B cell (primary cell): Measurements from ENCODE around the gene PDHX. TPM values are rescaled to one million over a fixed set of nuclear protein-coding genes. Genes with fewer than 3 reads are reported as not detected.

ENCODE experiments used
- ATAC-seq: fragments of 200-7000 bp; cut with Tn5 transposase; one replicate; pipeline ENCODE4 v1.10.0; 2021; ENCODE audit warnings: low read depth, mild to moderate bottlenecking, moderate number of reproducible peaks, moderate library complexity
- CTCF ChIA-PET: fragments of 350-600 bp; sonication (Branson Sonifier 250); formaldehyde crosslinking; loops from one replicate; lab custom pipeline; 2021; ENCODE audit warnings: antibody characterized with exemption, inconsistent platforms; lab: Charles Lee
- POLR2A ChIA-PET: fragments of 350-600 bp; sonication (Branson Sonifier 250); formaldehyde crosslinking; loops from one replicate; lab custom pipeline; 2021; ENCODE audit warnings: antibody characterized with exemption; lab: Charles Lee
- DNase-seq: peaks from one replicate; pipeline ENCODE4 v3.0.0; 2013
- H2AFZ ChIP-seq: 2 replicates; pipeline ENCODE4 v1.6.1; 2012; ENCODE audit warnings: mild to moderate bottlenecking, low read depth, low read length; ENCODE audit not compliant: insufficient read depth, poor library complexity, severe bottlenecking
- H3K27ac ChIP-seq, 2 donors: 1 replicate in 1 of 2; 2 replicates in 1 of 2; pipeline ENCODE4 v1.5.1; 2012 to 2013; ENCODE audit warnings: low read length in 2 of 2, mild to moderate bottlenecking in 2 of 2, moderate library complexity in 1 of 2
- H3K27me3 ChIP-seq, 4 experiments: fragments of 200-600 bp in 1 of 4; sonication (generic) in 1 of 4; replicated peaks in 1 of 4; 1 replicate in 2 of 4; 2 replicates in 2 of 4; pipeline versions ENCODE4 v1.6.1 to v1.7.0; 2013 to 2016; ENCODE audit warnings: low read length in 3 of 4, mild to moderate bottlenecking in 2 of 4, mixed read lengths in 1 of 4, moderate library complexity in 1 of 4; ENCODE audit not compliant: insufficient read depth in 4 of 4, control insufficient read depth in 3 of 4; ENCODE audit errors: control extremely low read depth in 1 of 4
- H3K36me3 ChIP-seq, 2 experiments: replicated peaks in 1 of 2; 1 replicate in 1 of 2; 2 replicates in 1 of 2; pipeline versions ENCODE4 v1.6.1 to v1.7.1; 2013; ENCODE audit warnings: low read length in 1 of 2; ENCODE audit not compliant: insufficient read depth in 2 of 2, control insufficient read depth in 1 of 2; ENCODE audit errors: control extremely low read depth in 1 of 2, extremely low read depth in 1 of 2
- H3K4me1 ChIP-seq, 2 donors: fragments of 200-600 bp in 1 of 2; sonication (generic) in 1 of 2; 1 replicate in 1 of 2; 2 replicates in 1 of 2; pipeline versions ENCODE4 v1.5.1 to v1.6.1; 2013 to 2017; ENCODE audit warnings: low read length in 2 of 2; ENCODE audit not compliant: control insufficient read depth in 2 of 2, insufficient read depth in 2 of 2
- H3K4me2 ChIP-seq: replicated peaks from 2 replicates; pipeline ENCODE3; 2012; ENCODE audit warnings: mild to moderate bottlenecking, low read depth, low read length; ENCODE audit not compliant: poor library complexity, severe bottlenecking
- H3K4me3 ChIP-seq, 5 experiments: fragments of 200-600 bp in 1 of 5; sonication (generic) in 1 of 5; 1 replicate in 3 of 5; 2 replicates in 2 of 5; pipeline versions ENCODE4 v1.5.1 to v1.7.0; 2011 to 2016; ENCODE audit warnings: low read length in 4 of 5, mild to moderate bottlenecking in 4 of 5, low read depth in 2 of 5, control low read depth in 1 of 5, moderate library complexity in 1 of 5; ENCODE audit not compliant: insufficient read depth in 1 of 5; ENCODE audit errors: control extremely low read depth in 1 of 5, extremely low read depth in 1 of 5
- H3K79me2 ChIP-seq: fragments of 200-600 bp; sonication (generic); one replicate; pipeline ENCODE4 v1.6.0; 2016; ENCODE audit warnings: low read length; ENCODE audit not compliant: control insufficient read depth, insufficient read depth
- H3K9ac ChIP-seq: fragments of 200-600 bp; sonication (generic); 2 replicates; pipeline ENCODE4 v1.6.1; 2017; ENCODE audit warnings: mild to moderate bottlenecking, low read length, moderate library complexity
- H3K9me3 ChIP-seq, 3 donors: one replicate each; pipeline versions ENCODE4 v1.6.1 to v1.7.1; 2013; ENCODE audit warnings: low read length in 2 of 3; ENCODE audit not compliant: control insufficient read depth in 2 of 3, insufficient read depth in 1 of 3; ENCODE audit errors: control extremely low read depth in 1 of 3
- H4K20me1 ChIP-seq: 2 replicates; pipeline ENCODE4 v1.6.0; 2012; ENCODE audit warnings: mild to moderate bottlenecking, low read length; ENCODE audit not compliant: insufficient read depth, control insufficient read depth, poor library complexity, severe bottlenecking
- H3K27ac Mint-ChIP-seq: one replicate; pipeline ENCODE4 v1.8.0; 2021; ENCODE audit warnings: mixed read lengths
- H3K27me3 Mint-ChIP-seq: one replicate; pipeline ENCODE4 v1.8.0; 2021; ENCODE audit warnings: mixed read lengths
- H3K4me1 Mint-ChIP-seq: one replicate; pipeline ENCODE4 v1.8.0; 2021; ENCODE audit warnings: mixed read lengths
- H3K4me3 Mint-ChIP-seq: one replicate; pipeline ENCODE4 v1.8.0; 2021; ENCODE audit warnings: mixed read lengths
- H3K9me3 Mint-ChIP-seq: one replicate; pipeline ENCODE4 v1.8.0; 2022; ENCODE audit warnings: mixed read lengths; ENCODE audit not compliant: insufficient read depth
- EZH2 ChIP-seq: IDR thresholded peaks from 2 replicates; pipeline ENCODE4 v1.6.1; 2012; ENCODE audit warnings: borderline replicate concordance, low read depth, mild to moderate bottlenecking, moderate library complexity, low read length; ENCODE audit not compliant: insufficient read depth, poor library complexity, severe bottlenecking
- WGBS: methylation state at CpG from one replicate; pipeline ENCODE4 v1.1.5; 2013; ENCODE audit warnings: missing lambda C conversion rate; ENCODE audit not compliant: insufficient coverage; 5-methylcytosine and 5-hydroxymethylcytosine counted together
- intact Hi-C: fragments of 100-400 bp; cut with micrococcal nuclease; formaldehyde crosslinking; loops from one replicate; pipeline ENCODE4 v1.10.0; 2022
- polyA plus RNA-seq: library from polyadenylated mRNA; depleted of rRNA; stranded (reverse); fragments of >200 nt; gene quantifications from 2 replicates; pipeline ENCODE4 v1.2.3, GENCODE V29; 2012
- total RNA-seq, 2 donors: library from RNA; stranded (reverse); fragments of 120-200 nt in 1 of 2; gene quantifications; 1 replicate in 1 of 2; 2 replicates in 1 of 2; pipeline versions ENCODE4 v1.2.3 to v1.2.4, GENCODE V29; 2013 to 2022
- TF ChIP-seq, protein P1 (sequence below): fragments of 200-600 bp; IDR thresholded peaks from one replicate; pipeline ENCODE4 v1.8.0; 2022; ENCODE audit warnings: antibody characterized with exemption, mild to moderate bottlenecking

The PDHX gene
- total and polyA plus RNA-seq, 2 donors (not counting 1 experiment from before 2014, with no cell fraction given): 6.2 to 35.4 TPM

DNA sequence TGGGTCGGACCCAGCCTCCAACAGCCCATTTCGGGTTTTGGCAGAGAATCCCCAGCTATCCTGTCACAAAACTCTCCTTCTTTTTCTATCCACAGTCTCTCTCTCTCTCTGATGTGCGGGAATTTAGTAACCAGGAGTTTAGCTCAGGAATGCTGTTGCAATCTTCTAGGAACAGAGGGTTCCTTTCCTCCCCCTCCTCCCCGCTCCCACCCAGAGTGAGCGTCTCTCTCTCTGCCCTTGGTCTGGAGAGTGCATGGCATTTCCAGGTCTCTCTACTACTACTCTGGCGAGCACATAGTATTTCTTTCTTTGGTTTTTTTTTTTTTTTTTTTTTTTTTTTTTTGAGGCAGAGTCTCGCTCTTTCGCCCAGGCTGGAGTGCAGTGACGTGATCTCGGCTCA lies 17.9 kb upstream of the PDHX start:
- H3K27me3 Mint-ChIP-seq: no peaks in the 10 kb centered on the region
- peaks cover 0 to 5% of the 10 kb centered on the region in 2 experiments for H3K36me3 ChIP-seq
- ChIA-PET POLR2A (interaction anchor here (0.7 kb wide), 1 partner anchor 1569 kb away, joined by 7 read pairs; no protein-coding TSS in a partner anchor), CTCF (no interaction called here)
- DNase-seq (no peak), ATAC-seq (no peak)
- intact Hi-C loops: no loop called here
- H3K9me3 ChIP-seq: peaks cover 13 to 63% (median 42%) of the 10 kb centered on the region in 3 donors
- H3K4me1 Mint-ChIP-seq: no peaks in the 10 kb centered on the region
- no peaks in the 10 kb centered on the region for H3K27me3 ChIP-seq
- H3K4me3 ChIP-seq: no peak overlapping the region
- no peak overlapping the region for H3K4me3 Mint-ChIP-seq
- no peak overlapping the region for H3K27ac Mint-ChIP-seq
- peaks cover 42% of the 10 kb centered on the region for H3K79me2 ChIP-seq
- H2AFZ ChIP-seq: no peak overlapping the region
- peaks cover 25% of the 10 kb centered on the region for H3K9me3 Mint-ChIP-seq
- H4K20me1 ChIP-seq: no peaks in the 10 kb centered on the region
- no peak overlapping the region for H3K27ac ChIP-seq
- no peak for TF ChIP-seq EZH2
- TF ChIP-seq, protein P1, sequence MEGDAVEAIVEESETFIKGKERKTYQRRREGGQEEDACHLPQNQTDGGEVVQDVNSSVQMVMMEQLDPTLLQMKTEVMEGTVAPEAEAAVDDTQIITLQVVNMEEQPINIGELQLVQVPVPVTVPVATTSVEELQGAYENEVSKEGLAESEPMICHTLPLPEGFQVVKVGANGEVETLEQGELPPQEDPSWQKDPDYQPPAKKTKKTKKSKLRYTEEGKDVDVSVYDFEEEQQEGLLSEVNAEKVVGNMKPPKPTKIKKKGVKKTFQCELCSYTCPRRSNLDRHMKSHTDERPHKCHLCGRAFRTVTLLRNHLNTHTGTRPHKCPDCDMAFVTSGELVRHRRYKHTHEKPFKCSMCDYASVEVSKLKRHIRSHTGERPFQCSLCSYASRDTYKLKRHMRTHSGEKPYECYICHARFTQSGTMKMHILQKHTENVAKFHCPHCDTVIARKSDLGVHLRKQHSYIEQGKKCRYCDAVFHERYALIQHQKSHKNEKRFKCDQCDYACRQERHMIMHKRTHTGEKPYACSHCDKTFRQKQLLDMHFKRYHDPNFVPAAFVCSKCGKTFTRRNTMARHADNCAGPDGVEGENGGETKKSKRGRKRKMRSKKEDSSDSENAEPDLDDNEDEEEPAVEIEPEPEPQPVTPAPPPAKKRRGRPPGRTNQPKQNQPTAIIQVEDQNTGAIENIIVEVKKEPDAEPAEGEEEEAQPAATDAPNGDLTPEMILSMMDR: no peak
- H3K4me2 ChIP-seq: no peak overlapping the region
- H3K4me1 ChIP-seq: no peaks in the 10 kb centered on the region
- 100% methylated on average over 1 of the region's 10 CpGs for WGBS
- no peak overlapping the region for H3K9ac ChIP-seq

DNA sequence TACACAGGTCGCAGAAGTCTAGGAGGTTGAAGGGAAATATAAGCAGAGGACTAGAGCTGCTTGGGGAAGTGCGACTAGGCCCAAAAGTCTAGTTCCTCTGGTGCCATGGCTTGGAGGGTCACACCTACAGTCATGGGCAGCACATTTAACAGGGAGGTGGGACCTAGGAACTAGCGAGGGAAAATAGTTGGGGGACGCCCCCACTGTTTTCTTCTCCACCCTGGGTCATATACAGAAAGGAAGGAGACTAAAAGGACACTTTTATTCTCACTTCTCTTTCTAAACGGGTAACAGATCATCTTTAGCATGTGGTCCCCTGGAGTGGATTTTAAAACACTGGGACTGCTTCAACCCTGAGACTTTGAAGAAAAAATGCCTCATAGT lies 16.8 kb upstream of the PDHX start:
- intact Hi-C loops: no loop called here
- no peaks in the 10 kb centered on the region for H3K4me1 ChIP-seq
- H3K4me2 ChIP-seq: no peak overlapping the region
- peaks cover 49% of the 10 kb centered on the region for H3K79me2 ChIP-seq
- no peak overlapping the region for H2AFZ ChIP-seq
- H3K9me3 Mint-ChIP-seq: peaks cover 25% of the 10 kb centered on the region
- H3K9me3 ChIP-seq: peaks cover 13 to 68% (median 42%) of the 10 kb centered on the region in 3 donors
- no peak for ATAC-seq
- H3K9ac ChIP-seq: no peak overlapping the region
- H3K27me3 ChIP-seq: no peaks in the 10 kb centered on the region
- peaks cover 4 to 5% of the 10 kb centered on the region in 2 experiments for H3K36me3 ChIP-seq
- no peak overlapping the region for H3K27ac Mint-ChIP-seq
- no peak overlapping the region for H3K4me3 Mint-ChIP-seq
- H3K27me3 Mint-ChIP-seq: no peaks in the 10 kb centered on the region
- TF ChIP-seq EZH2: no peak
- TF ChIP-seq, protein P1: no peak
- ChIA-PET POLR2A (no interaction called here), CTCF (interaction anchor here (1.6 kb wide), 1 partner anchor 314 kb away, joined by 4 read pairs; no protein-coding TSS in a partner anchor)
- no peak overlapping the region for H3K4me3 ChIP-seq
- DNase-seq: peak; percentile 22
- H4K20me1 ChIP-seq: no peaks in the 10 kb centered on the region
- 100% methylated on average over 1 of the region's 5 CpGs for WGBS
- H3K4me1 Mint-ChIP-seq: peaks cover 2% of the 10 kb centered on the region
- no peak overlapping the region for H3K27ac ChIP-seq
